GM12878 (cell line): Measurements from ENCODE around the gene CAMKK1. TPM values are rescaled to one million over a fixed set of nuclear protein-coding genes. Genes with fewer than 3 reads are reported as not detected.

Experiments
- ATAC-seq: fragments of 200-7000 bp; cut with Tn5 transposase; 3 replicates; pipeline ENCODE4 v1.9.1; 2020; ENCODE audit warnings: mild to moderate bottlenecking, moderate library complexity
- BruUV-seq: library from RNA; stranded (reverse); fragments of 400-500 nt; replicated peaks from 2 replicates; lab custom pipeline; 2021; lab: Mats Ljungman, UMichigan
- CTCF ChIA-PET: fragments of 300-600 bp; sonication (Branson Sonifier 250); formaldehyde crosslinking; extraction: SDS; loops from one replicate; lab custom pipeline; 2021; ENCODE audit warnings: inconsistent platforms; lab: Yijun Ruan, JAX
- POLR2A ChIA-PET: fragments of 350-600 bp; formaldehyde crosslinking; extraction: SDS; loops from one replicate; lab custom pipeline; 2021; ENCODE audit warnings: inconsistent platforms; lab: Charles Lee
- RAD21 ChIA-PET: fragments of 300-600 bp; sonication (Branson Sonifier 250); formaldehyde crosslinking; loops from one replicate; lab custom pipeline; 2023; ENCODE audit warnings: antibody characterized with exemption; ENCODE audit not compliant: unreplicated experiment; lab: Charles Lee
- SMC1A ChIA-PET: fragments of 300-600 bp; sonication (Branson Sonifier 250); formaldehyde crosslinking; loops from one replicate; lab custom pipeline; 2023; ENCODE audit not compliant: unreplicated experiment, uncharacterized antibody; lab: Charles Lee
- DNase-seq: peaks from one replicate; pipeline ENCODE4 v3.0.0-alpha.2; 2011; ENCODE audit warnings: low read depth, low spot score
- FAIRE-seq: peaks from 3 replicates; lab custom pipeline; 2011; peaks lifted over from hg19 to GRCh38; lab: Jason Lieb, UNC
- H2AFZ ChIP-seq: 2 replicates; pipeline ENCODE4 v1.6.0; 2011; ENCODE audit warnings: low read depth, low read length, control low read depth; ENCODE audit not compliant: control insufficient read depth
- H3K27ac ChIP-seq: 2 replicates; pipeline ENCODE4 v1.5.1; 2011; ENCODE audit warnings: control low read depth; ENCODE audit not compliant: control insufficient read depth, insufficient read depth
- H3K27me3 ChIP-seq, 2 experiments: replicated peaks in 1 of 2; 2 replicates each; pipeline versions ENCODE4 v1.6.0 to v1.6.1; 2011; ENCODE audit warnings: low read length in 1 of 2; ENCODE audit not compliant: control insufficient read depth in 2 of 2, insufficient read depth in 2 of 2
- H3K36me3 ChIP-seq, 2 experiments: 2 replicates each; pipeline ENCODE4 v1.5.1; 2011; ENCODE audit warnings: low read length in 1 of 2; ENCODE audit not compliant: control insufficient read depth in 2 of 2, insufficient read depth in 2 of 2
- H3K4me1 ChIP-seq: 2 replicates; pipeline ENCODE4 v1.6.1; 2011; ENCODE audit warnings: mild to moderate bottlenecking, low read length, moderate library complexity, mixed read lengths; ENCODE audit not compliant: control insufficient read depth, insufficient read depth
- H3K4me2 ChIP-seq: 2 replicates; pipeline ENCODE4 v1.6.0; 2011; ENCODE audit warnings: control low read depth; ENCODE audit not compliant: control insufficient read depth, insufficient read depth
- H3K4me3 ChIP-seq: fragments of 200-600 bp; sonication (generic); 2 replicates; pipeline ENCODE4 v1.5.1; 2016
- H3K79me2 ChIP-seq: 2 replicates; pipeline ENCODE4 v1.6.0; 2011; ENCODE audit warnings: low read length; ENCODE audit not compliant: control insufficient read depth, insufficient read depth
- H3K9ac ChIP-seq: 2 replicates; pipeline ENCODE4 v1.8.0; 2011; ENCODE audit warnings: low read length, control low read depth, mixed read lengths; ENCODE audit not compliant: control insufficient read depth, insufficient read depth
- H3K9me3 ChIP-seq: replicated peaks from 3 replicates; pipeline ENCODE4 v1.5.1; 2011; ENCODE audit warnings: mild to moderate bottlenecking, low read length; ENCODE audit not compliant: control insufficient read depth, insufficient read depth
- H4K20me1 ChIP-seq: 2 replicates; pipeline ENCODE4 v1.6.0; 2011; ENCODE audit not compliant: control insufficient read depth, insufficient read depth
- ASH2L ChIP-seq: fragments of 300-600, 200-600 bp; sonication (generic); IDR thresholded peaks from 2 replicates; pipeline ENCODE4 v1.6.1; 2017; ENCODE audit warnings: low read depth, mild to moderate bottlenecking, borderline replicate concordance
- CUX1 ChIP-seq: IDR thresholded peaks from 2 replicates; pipeline ENCODE4 v1.6.1; 2012; ENCODE audit warnings: improper control_type of control experiment, low read depth, low read length; ENCODE audit not compliant: insufficient replicate concordance
- NBN ChIP-seq: fragments of 450-650 bp; IDR thresholded peaks from 2 replicates; pipeline ENCODE4 v1.6.1; 2016
- RCOR1 ChIP-seq: conservative IDR thresholded peaks from 2 replicates; pipeline ENCODE4 v1.6.1; 2012; ENCODE audit warnings: low read depth, low read length, improper control_type of control experiment
- WGBS: methylation state at CpG from one replicate; pipeline ENCODE4 v1.1.6; 2016; ENCODE audit warnings: low lambda C conversion rate; ENCODE audit not compliant: insufficient replicate concordance, insufficient coverage; ENCODE audit errors: missing lambda C conversion rate; 5-methylcytosine and 5-hydroxymethylcytosine counted together
- in situ Hi-C: fragments of 300-500 bp; cut with MboI; formaldehyde crosslinking; loops from 9 replicates; pipeline ENCODE4 v1.14.3; 2018; ENCODE audit warnings: mixed read lengths
- intact Hi-C: fragments of 100-400 bp; cut with micrococcal nuclease; formaldehyde crosslinking; loops from one replicate; pipeline ENCODE4 v1.14.2; 2022; ENCODE audit not compliant: unreplicated experiment
- polyA plus RNA-seq, 11 experiments: library from polyadenylated mRNA; depleted of rRNA in 4 of 11; unstranded in 6 of 11; stranded (reverse) in 5 of 11; fragments of >200 nt; fragmentation: Nextera tagmentation in 4 of 11; fragmentation: Illumina TruSeq in 1 of 11; extraction: Ambion mirVana in 4 of 11; extraction: Trizol in 1 of 11; gene quantifications; 1 replicate in 1 of 11; 2 replicates in 10 of 11; pipeline versions ENCODE4 v1.2.1 to v1.2.3, GENCODE V29; 2011 to 2016; ENCODE audit warnings: inconsistent platforms in 2 of 11, missing spikeins in 2 of 11, low read depth in 1 of 11
- total RNA-seq, 4 experiments: library from RNA; depleted of rRNA in 3 of 4; stranded (reverse); fragments of >200 nt in 3 of 4; fragmentation: Illumina TruSeq in 1 of 4; extraction: Trizol in 1 of 4; gene quantifications; 2 replicates each; pipeline versions ENCODE4 v1.2.1 to v1.2.3, GENCODE V29; 2013 to 2021

The CAMKK1 gene
- total and polyA plus RNA-seq, 10 of the 15 experiments (the other 5 are each of a cell fraction or from before 2014, with no cell fraction given): 0.06 to 0.84 (median 0.37) TPM

GRCh38 chr17:3866276-3866675 is 26.6 kb downstream of the CAMKK1 start:
- ATAC-seq (no peak), DNase-seq (no peak)
- WGBS: 87% methylated on average over 21 of the region's 21 CpGs
- Histone ChIP-seq H3K27me3 (no peaks in the 10 kb centered on the region), H2AFZ (no peak overlapping the region), H4K20me1 (no peaks in the 10 kb centered on the region)
- SMC1A ChIA-PET: no interaction called here
- RAD21 ChIA-PET: interaction anchor here (1.2 kb wide), 1 partner anchor 39 kb away, joined by 5 read pairs; no protein-coding TSS in a partner anchor
- no TSS peak for BruUV-seq
- TF ChIP-seq NBN (no peak), ASH2L (no peak), RCOR1 (no peak), CUX1 (no peak)
- TF ChIP-seq, all 136 proteins: peak for 0
- Histone ChIP-seq H3K4me1 (peaks cover 5% of the 10 kb centered on the region; the same call in 1 of the 2 replicates), H3K9ac (no peak overlapping the region), H3K9me3 (no peaks in the 10 kb centered on the region), H3K36me3 (no peaks in the 10 kb centered on the region), H3K27ac (no peak overlapping the region), H3K4me2 (no peak overlapping the region), H3K4me3 (no peak overlapping the region), H3K79me2 (no peaks in the 10 kb centered on the region)
- POLR2A ChIA-PET: no interaction called here
- in situ Hi-C loops: loop anchor here (5.0 kb wide), 1 partner anchor 141 kb away; no protein-coding TSS in a partner anchor
- intact Hi-C loops: no loop called here
- no peak for FAIRE-seq
- CTCF ChIA-PET: interaction anchor here (4.7 kb wide), 1 partner anchor 48 kb away, joined by 29 read pairs; no protein-coding TSS in a partner anchor
